T-helper 22 cell (primary cell): Measurements from ENCODE around the gene TBXA2R.
"Not testable (repeated sequence)": the region's sequence is repeated elsewhere in the genome, so short reads cannot be mapped to it uniquely, and the experiment has no call there.

ENCODE experiments used
- DNase-seq: peaks from one replicate; pipeline ENCODE4 v3.0.0-alpha.2; 2020; ENCODE audit warnings: low read depth

The TBXA2R gene

GRCh38 chr19:3639479-3639878, 32.8 kb upstream of the TBXA2R start:
- no peak for DNase-seq

- DNase-seq = no peak
These were observed 31.8 kb upstream of the TBXA2R start for GRCh38 chr19:3638208-3639193.

GRCh38 chr19:3637621-3638020, 30.9 kb upstream of the TBXA2R start:
- no peak for DNase-seq

GRCh38 chr19:3636962-3637361, 30.3 kb upstream of the TBXA2R start:
- no peak for DNase-seq

GRCh38 chr19:3636506-3636905, 29.8 kb upstream of the TBXA2R start:
- DNase-seq = no peak

- DNase-seq = no peak
These were observed 27.9 kb upstream of the TBXA2R start for GRCh38 chr19:3634496-3635045.

- no peak for DNase-seq
These were observed 26.9 kb upstream of the TBXA2R start for GRCh38 chr19:3633559-3633988.

- no peak for DNase-seq
These were observed 26.3 kb upstream of the TBXA2R start for GRCh38 chr19:3632739-3633558.

GRCh38 chr19:3632098-3632497, 25.4 kb upstream of the TBXA2R start:
- no peak for DNase-seq

- DNase-seq = no peak
These were observed 24.6 kb upstream of the TBXA2R start for GRCh38 chr19:3631053-3631861.

GRCh38 chr19:3628766-3629165, 22.1 kb upstream of the TBXA2R start:
- DNase-seq = not testable (repeated sequence)

GRCh38 chr19:3627351-3627723, 20.7 kb upstream of the TBXA2R start:
- DNase-seq = no peak

- DNase-seq = peak; percentile 97
These were observed 20.0 kb upstream of the TBXA2R start, which contains the start of gene CACTIN for GRCh38 chr19:3626473-3627350. Gene CACTIN, minus strand, starts transcription at chr19:3626790. Its CDS starts 28 bp downstream, at chr19:3626762.

- no peak for DNase-seq
These were observed 19.4 kb upstream of the TBXA2R start for GRCh38 chr19:3625996-3626472.

GRCh38 chr19:3623716-3624115, 17.0 kb upstream of the TBXA2R start:
- DNase-seq = no peak

- no peak for DNase-seq
These were observed 15.5 kb upstream of the TBXA2R start for GRCh38 chr19:3622224-3622623.

GRCh38 chr19:3621689-3622088, 15.0 kb upstream of the TBXA2R start:
- no peak for DNase-seq

- no peak for DNase-seq
These were observed 14.3 kb upstream of the TBXA2R start for GRCh38 chr19:3620817-3621547.

GRCh38 chr19:3620145-3620816, 13.6 kb upstream of the TBXA2R start:
- DNase-seq = no peak
